ENCODE measurements around the gene PHF20. TPM values are rescaled to one million over a fixed set of nuclear protein-coding genes. Genes with fewer than 3 reads are reported as not detected.
"Not testable (repeated sequence)": the region's sequence is repeated elsewhere in the genome, so short reads cannot be mapped to it uniquely, and the experiment has no call there.

PHF20 gene
- total RNA-seq, 4 donors from 2014 or later: 42.0 to 55.9 (median 49.2) TPM

DNA sequence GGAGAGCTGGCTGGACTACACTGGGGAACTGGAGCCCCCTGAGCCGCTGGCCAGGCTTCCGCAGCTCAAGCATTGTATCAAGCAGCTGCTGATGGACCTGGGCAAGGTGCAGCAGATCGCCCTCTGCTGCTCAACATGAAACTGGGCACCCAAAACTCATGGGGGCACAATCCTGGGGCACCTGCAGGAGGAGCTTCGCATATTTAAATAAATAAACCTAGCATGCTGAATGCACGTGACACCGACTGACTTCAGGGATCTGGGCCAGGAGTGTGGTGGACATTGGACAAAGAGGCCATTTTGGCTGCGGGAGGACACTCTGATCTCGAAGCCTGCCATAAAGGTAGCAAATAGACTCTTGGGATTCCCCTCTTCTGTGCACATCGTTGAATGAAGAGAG, 175.7 kb downstream of the PHF20 start:
- H3K36me3 ChIP-seq: peaks cover 0 to 51% of the 10 kb centered on the region in 2 donors
- peaks cover 0 to 25% (median 7%) of the 10 kb centered on the region in 3 donors for H3K4me1 ChIP-seq
- H3K9me3 ChIP-seq: no peaks in the 10 kb centered on the region
- H3K27ac ChIP-seq: peak overlapping the region in 2 of 4 donors; percentile 41 to 63
- no peak for ATAC-seq
- TF ChIP-seq POLR2AphosphoS5 (IDR thresholded peaks at IDR 0.05) (no peak), EP300 (IDR thresholded peaks at IDR 0.05) (no peak), POLR2A (IDR thresholded peaks at IDR 0.05) (no peak)
- TF ChIP-seq, protein P1, sequence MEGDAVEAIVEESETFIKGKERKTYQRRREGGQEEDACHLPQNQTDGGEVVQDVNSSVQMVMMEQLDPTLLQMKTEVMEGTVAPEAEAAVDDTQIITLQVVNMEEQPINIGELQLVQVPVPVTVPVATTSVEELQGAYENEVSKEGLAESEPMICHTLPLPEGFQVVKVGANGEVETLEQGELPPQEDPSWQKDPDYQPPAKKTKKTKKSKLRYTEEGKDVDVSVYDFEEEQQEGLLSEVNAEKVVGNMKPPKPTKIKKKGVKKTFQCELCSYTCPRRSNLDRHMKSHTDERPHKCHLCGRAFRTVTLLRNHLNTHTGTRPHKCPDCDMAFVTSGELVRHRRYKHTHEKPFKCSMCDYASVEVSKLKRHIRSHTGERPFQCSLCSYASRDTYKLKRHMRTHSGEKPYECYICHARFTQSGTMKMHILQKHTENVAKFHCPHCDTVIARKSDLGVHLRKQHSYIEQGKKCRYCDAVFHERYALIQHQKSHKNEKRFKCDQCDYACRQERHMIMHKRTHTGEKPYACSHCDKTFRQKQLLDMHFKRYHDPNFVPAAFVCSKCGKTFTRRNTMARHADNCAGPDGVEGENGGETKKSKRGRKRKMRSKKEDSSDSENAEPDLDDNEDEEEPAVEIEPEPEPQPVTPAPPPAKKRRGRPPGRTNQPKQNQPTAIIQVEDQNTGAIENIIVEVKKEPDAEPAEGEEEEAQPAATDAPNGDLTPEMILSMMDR (IDR thresholded peaks at IDR 0.05): no peak
- no peak overlapping the region for H3K4me3 ChIP-seq
- 48 to 63% methylated on average over 5 of the region's 9 CpGs for WGBS, 2 donors (ENCODE audit: low coverage in 1 of 2)
- no peaks in the 10 kb centered on the region for H3K27me3 ChIP-seq

DNA sequence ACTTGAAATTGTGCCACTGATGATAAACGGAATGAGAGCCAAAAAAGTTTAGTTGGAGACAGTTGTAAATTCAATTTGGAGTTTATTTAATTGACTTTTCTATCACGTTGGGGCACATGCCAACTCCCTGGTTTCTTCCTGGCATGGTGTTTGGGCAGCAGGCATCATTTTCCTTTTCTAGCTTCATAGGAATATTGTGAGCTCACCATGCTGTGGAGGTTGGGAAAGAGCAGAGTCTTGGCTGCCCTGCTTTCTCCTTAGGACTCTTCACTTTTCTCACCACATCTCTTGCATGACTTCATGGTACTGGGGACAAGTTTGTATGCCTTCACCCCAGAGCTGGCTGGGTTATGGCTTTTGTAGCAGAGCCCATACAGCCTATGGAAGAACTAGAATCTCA, 176.1 kb downstream of the PHF20 start:
- peak overlapping the region in 2 of 4 donors; percentile 41 to 63 for H3K27ac ChIP-seq
- whole genome bisulfite sequencing, 2 donors (ENCODE audit: low coverage in 1 of 2): 51 to 82% methylated on average over 2 of the region's 2 CpGs

DNA sequence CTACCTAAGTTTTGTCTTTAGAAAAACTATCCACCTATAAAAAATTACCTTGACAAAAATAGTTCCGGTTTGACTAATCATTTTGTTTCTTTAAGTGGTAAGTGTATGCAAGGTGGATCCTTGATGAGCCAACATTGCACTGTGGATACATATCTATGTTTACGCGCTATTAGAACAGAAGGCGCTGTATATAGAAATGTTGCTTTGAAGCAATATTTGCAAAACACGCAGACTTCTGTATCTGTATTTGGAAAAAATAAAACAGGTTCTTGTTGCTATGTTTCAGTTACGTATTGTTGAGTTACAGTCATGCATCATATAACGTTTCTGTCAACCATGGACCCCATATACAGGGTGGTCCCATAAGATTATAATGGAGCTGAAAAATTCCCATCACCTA, 178.3 kb downstream of the PHF20 start:
- 93 to 95% methylated on average over 7 of the region's 7 CpGs for WGBS, 2 donors (ENCODE audit: low coverage in 1 of 2)
- peaks cover 0 to 38% (median 13%) of the 10 kb centered on the region in 3 donors for H3K4me1 ChIP-seq
- TF ChIP-seq POLR2AphosphoS5 (IDR thresholded peaks at IDR 0.05): no peak
- no peak for TF ChIP-seq POLR2A (IDR thresholded peaks at IDR 0.05)
- TF ChIP-seq EP300 (IDR thresholded peaks at IDR 0.05): no peak
- TF ChIP-seq, protein P1 (IDR thresholded peaks at IDR 0.05): no peak
- peaks cover 0 to 25% of the 10 kb centered on the region in 2 donors for H3K36me3 ChIP-seq
- no peak overlapping the region for H3K27ac ChIP-seq
- H3K9me3 ChIP-seq: no peaks in the 10 kb centered on the region
- no peaks in the 10 kb centered on the region for H3K27me3 ChIP-seq
- no peak for ATAC-seq
- H3K4me3 ChIP-seq: no peak overlapping the region

More for the DNA sequence above, 176.1 kb downstream of the PHF20 start:
- no peaks in the 10 kb centered on the region for H3K27me3 ChIP-seq
- no peaks in the 10 kb centered on the region for H3K9me3 ChIP-seq
- peaks cover 0 to 29% (median 11%) of the 10 kb centered on the region in 3 donors for H3K4me1 ChIP-seq
- no peak overlapping the region for H3K4me3 ChIP-seq
- ATAC-seq: peak; percentile 36
- H3K36me3 ChIP-seq: peaks cover 0 to 47% of the 10 kb centered on the region in 2 donors
- peak; percentile 60 for TF ChIP-seq POLR2AphosphoS5 (IDR thresholded peaks at IDR 0.05)
- TF ChIP-seq EP300 (IDR thresholded peaks at IDR 0.05): no peak
- TF ChIP-seq, protein P1 (IDR thresholded peaks at IDR 0.05): no peak
- no peak for TF ChIP-seq POLR2A (IDR thresholded peaks at IDR 0.05)

DNA sequence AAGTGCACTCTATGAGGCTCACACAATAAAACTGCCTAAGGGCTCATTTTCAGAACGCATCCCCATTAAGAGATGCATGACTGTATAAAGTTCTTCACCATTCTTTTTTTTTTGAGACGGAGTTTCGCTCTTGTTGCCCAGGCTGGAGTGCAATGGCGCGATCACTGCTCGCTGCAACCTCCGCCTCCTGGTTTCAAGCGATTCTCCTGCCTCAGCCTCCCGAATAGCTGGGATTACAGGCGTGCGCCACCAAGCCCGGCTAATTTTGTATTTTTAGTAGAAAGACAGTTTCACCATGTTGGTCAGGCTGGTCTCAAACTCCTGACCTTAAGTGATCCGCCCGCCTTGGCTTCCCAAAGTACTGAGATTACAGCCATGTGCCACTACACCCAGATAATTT, 180.3 kb downstream of the PHF20 start:
- Histone ChIP-seq H3K27ac (peak overlapping the region in 3 of 4 donors; percentile 96 to 98 (median 97)), H3K36me3 (peaks cover 0 to 11% of the 10 kb centered on the region in 2 donors), H3K4me1 (peaks cover 0 to 48% (median 13%) of the 10 kb centered on the region in 3 donors)
- H3K9me3 ChIP-seq, H3K27me3 ChIP-seq, H3K4me3 ChIP-seq, ATAC-seq: not testable (repeated sequence)
- WGBS, 2 donors (ENCODE audit: low coverage in 1 of 2): 94 to 97% methylated on average over 5 to 10 of the region's 14 CpGs

DNA sequence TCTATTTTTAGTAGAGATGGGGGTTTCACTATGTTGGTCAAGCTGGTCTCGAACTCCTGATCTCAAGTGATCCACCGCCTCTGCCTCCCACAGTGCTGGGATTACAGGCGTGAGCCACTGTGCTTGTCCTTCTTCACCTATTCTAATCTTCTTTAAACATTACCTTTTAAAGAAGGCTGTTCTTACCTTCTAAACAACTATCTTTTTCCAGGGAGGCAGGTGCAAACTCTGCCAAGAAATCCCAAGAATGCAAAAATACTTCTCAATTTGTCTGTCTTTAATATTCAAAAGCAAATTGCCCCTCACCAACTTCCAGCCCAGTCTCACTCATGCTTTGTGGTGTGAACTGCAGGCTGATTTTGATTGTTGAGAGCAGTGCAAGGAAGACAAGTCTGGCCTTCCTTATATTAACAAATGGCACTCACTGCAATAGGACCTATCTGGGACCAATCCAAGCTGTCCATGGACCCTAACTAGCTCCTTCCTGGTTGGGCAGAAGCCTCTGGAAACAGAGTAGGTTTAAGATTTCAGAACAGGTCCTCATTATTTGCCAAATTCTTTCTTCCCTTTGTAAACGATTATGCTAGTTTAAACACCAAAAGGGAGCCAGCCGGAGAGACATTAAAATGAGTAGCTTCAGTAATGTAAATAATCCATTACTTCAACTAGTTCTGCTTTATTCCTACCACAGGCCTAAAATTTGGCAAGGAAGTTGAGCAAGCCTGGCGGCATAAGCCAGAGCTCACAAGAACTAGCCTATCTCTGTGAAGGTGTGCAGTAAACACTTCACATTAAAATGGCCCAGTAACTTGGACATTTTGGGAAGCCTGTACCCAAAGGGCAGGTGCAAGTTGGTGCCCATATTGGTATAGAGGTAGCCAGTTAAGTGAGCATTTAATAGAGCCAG, 180.9 kb downstream of the PHF20 start:
- peak overlapping the region; percentile 92 to 98 (median 96) for H3K27ac ChIP-seq
- WGBS, 2 donors (ENCODE audit: low coverage in 1 of 2): 30 to 50% methylated on average over 4 to 5 of the region's 6 CpGs

More for the DNA sequence above, 180.9 kb downstream of the PHF20 start:
- Histone ChIP-seq H3K4me1 (peaks cover 0 to 41% (median 13%) of the 10 kb centered on the region in 3 donors), H3K27me3 (no peaks in the 10 kb centered on the region), H3K9me3 (no peaks in the 10 kb centered on the region), H3K4me3 (peak overlapping the region; percentile 84 to 91), H3K36me3 (peaks cover 0 to 5% of the 10 kb centered on the region in 2 donors)
- TF ChIP-seq POLR2A (IDR thresholded peaks at IDR 0.05) (no peak), POLR2AphosphoS5 (IDR thresholded peaks at IDR 0.05) (no peak), EP300 (IDR thresholded peaks at IDR 0.05) (no peak)
- TF ChIP-seq, protein P1 (IDR thresholded peaks at IDR 0.05): no peak
- no peak for ATAC-seq

All from gastroesophageal sphincter (tissue), 4 donors.